ENCODE measurements around the gene RXRA.

DNA sequence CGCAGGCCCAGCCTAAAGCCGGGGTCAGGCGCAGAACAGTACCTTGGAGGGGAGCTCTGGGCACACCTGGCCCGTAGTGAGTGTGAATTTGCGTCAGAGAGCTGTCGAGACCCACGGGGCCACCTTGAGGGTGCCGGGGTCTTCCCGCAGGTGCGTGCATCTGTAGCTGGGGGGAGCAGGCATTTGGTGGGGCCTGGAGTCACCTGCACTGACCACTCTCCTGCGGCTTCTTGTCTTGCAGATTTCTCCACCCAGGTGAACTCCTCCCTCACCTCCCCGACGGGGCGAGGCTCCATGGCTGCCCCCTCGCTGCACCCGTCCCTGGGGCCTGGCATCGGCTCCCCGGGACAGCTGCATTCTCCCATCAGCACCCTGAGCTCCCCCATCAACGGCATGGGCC, 75.1 kb downstream of the RXRA start:
- no peak for TF ChIP-seq CTCF (IDR thresholded peaks at IDR 0.05 in 8 of 11, conservative IDR thresholded peaks at IDR 0.05 in 3 of 11)
- no peak for TF ChIP-seq POLR2A (IDR thresholded peaks at IDR 0.05)

Measured in spleen (tissue), 7 donors.